Loucy (cell line): ENCODE results near the gene PAX9.

Source experiments
- CTCF ChIP-seq: fragments of 200-600 bp; sonication (generic); conservative IDR thresholded peaks from 2 replicates; pipeline ENCODE4 v1.5.1; 2014; ENCODE audit warnings: mild to moderate bottlenecking, antibody characterized with exemption, low read length
- EZH2phosphoT487 ChIP-seq: fragments of 200-600 bp; IDR thresholded peaks from 2 replicates; pipeline ENCODE4 v1.6.1; 2018; ENCODE audit warnings: antibody characterized with exemption, mild to moderate bottlenecking, moderate library complexity, borderline replicate concordance

- no peak for TF ChIP-seq CTCF
- no peak for TF ChIP-seq EZH2phosphoT487
These were observed 7.5 kb upstream of the PAX9 start for GRCh38 chr14:36653962-36654793.
